H9 (cell line): ENCODE data around the gene EHF. TPM values are rescaled to one million over a fixed set of nuclear protein-coding genes. Genes with fewer than 3 reads are reported as not detected.

Source experiments
- DNase-seq: peaks from one replicate; pipeline ENCODE4 v3.0.0-alpha.2; 2017
- H2AFZ ChIP-seq: one replicate; pipeline ENCODE4 v1.6.1; 2013; ENCODE audit warnings: mild to moderate bottlenecking, low read length, control low read depth, moderate library complexity
- H2AK5ac ChIP-seq: 2 replicates; pipeline ENCODE4 v1.6.1; 2013; ENCODE audit warnings: low read length, control low read depth, mixed read lengths; ENCODE audit not compliant: insufficient read length
- H2BK120ac ChIP-seq: one replicate; pipeline ENCODE4 v1.6.1; 2013; ENCODE audit warnings: low read depth, mild to moderate bottlenecking, low read length, control low read depth, inconsistent platforms; ENCODE audit not compliant: poor library complexity, severe bottlenecking
- H2BK12ac ChIP-seq: 2 replicates; pipeline ENCODE4 v1.6.1; 2013; ENCODE audit warnings: low read length, control low read depth, mixed read lengths, low read depth; ENCODE audit not compliant: insufficient read length
- H2BK15ac ChIP-seq: 2 replicates; pipeline ENCODE4 v1.6.1; 2013; ENCODE audit warnings: low read depth, low read length, control low read depth
- H2BK20ac ChIP-seq: one replicate; pipeline ENCODE4 v1.6.1; 2013; ENCODE audit warnings: low read depth, mild to moderate bottlenecking, low read length, control low read depth, inconsistent platforms; ENCODE audit not compliant: poor library complexity, severe bottlenecking
- H2BK5ac ChIP-seq: 2 replicates; pipeline ENCODE4 v1.6.1; 2013; ENCODE audit warnings: low read length, control low read depth, mixed read lengths; ENCODE audit not compliant: insufficient read length
- H3K14ac ChIP-seq: 2 replicates; pipeline ENCODE4 v1.6.1; 2013; ENCODE audit warnings: low read length, control low read depth; ENCODE audit not compliant: insufficient read depth
- H3K18ac ChIP-seq: 2 replicates; pipeline ENCODE4 v1.6.1; 2013; ENCODE audit warnings: low read depth, mild to moderate bottlenecking, mixed read lengths, low read length, control low read depth; ENCODE audit not compliant: insufficient read length
- H3K23ac ChIP-seq: 2 replicates; pipeline ENCODE4 v1.6.1; 2013; ENCODE audit warnings: low read length, control low read depth, mixed read lengths, low read depth; ENCODE audit not compliant: insufficient read length
- H3K23me2 ChIP-seq: 2 replicates; pipeline ENCODE4 v1.6.1; 2013; ENCODE audit warnings: low read depth, mild to moderate bottlenecking, mixed read lengths, low read length, control low read depth; ENCODE audit not compliant: insufficient read length, poor library complexity, severe bottlenecking
- H3K27ac ChIP-seq: 2 replicates; pipeline ENCODE4 v1.5.1; 2013; ENCODE audit warnings: low read length, control low read depth, mixed read lengths, low read depth; ENCODE audit not compliant: insufficient read length
- H3K27me3 ChIP-seq: 2 replicates; pipeline ENCODE4 v1.6.1; 2013; ENCODE audit warnings: low read length, control low read depth, inconsistent platforms; ENCODE audit not compliant: insufficient read depth
- H3K4ac ChIP-seq: 2 replicates; pipeline ENCODE4 v1.6.1; 2013; ENCODE audit warnings: low read depth, mild to moderate bottlenecking, control low read depth, inconsistent platforms, low read length, moderate library complexity
- H3K4me1 ChIP-seq: 2 replicates; pipeline ENCODE4 v1.6.1; 2013; ENCODE audit warnings: low read length, control low read depth, inconsistent platforms; ENCODE audit not compliant: insufficient read depth
- H3K4me2 ChIP-seq: 2 replicates; pipeline ENCODE4 v1.6.1; 2013; ENCODE audit warnings: low read length, control low read depth, mixed read lengths; ENCODE audit not compliant: insufficient read length, insufficient read depth
- H3K56ac ChIP-seq: 2 replicates; pipeline ENCODE4 v1.6.1; 2013; ENCODE audit warnings: low read depth, mild to moderate bottlenecking, mixed read lengths, low read length, control low read depth; ENCODE audit not compliant: insufficient read length
- H3K79me1 ChIP-seq: 2 replicates; pipeline ENCODE4 v1.6.1; 2013; ENCODE audit warnings: low read depth, mild to moderate bottlenecking, moderate library complexity, low read length, control low read depth, inconsistent platforms; ENCODE audit not compliant: insufficient read depth, poor library complexity, severe bottlenecking
- H3K79me2 ChIP-seq: 2 replicates; pipeline ENCODE4 v1.6.1; 2013; ENCODE audit warnings: low read length, control low read depth, inconsistent platforms; ENCODE audit not compliant: insufficient read depth
- H3K9ac ChIP-seq: 2 replicates; pipeline ENCODE4 v1.6.1; 2013; ENCODE audit warnings: low read length, control low read depth, mixed read lengths; ENCODE audit not compliant: insufficient read length; ENCODE audit errors: extremely low read depth
- H3K9me3 ChIP-seq: one replicate; pipeline ENCODE4 v1.6.1; 2013; ENCODE audit warnings: low read depth, low read length, inconsistent platforms; ENCODE audit not compliant: control insufficient read depth
- H3T11ph ChIP-seq: one replicate; pipeline ENCODE4 v1.6.1; 2013; ENCODE audit warnings: mild to moderate bottlenecking, low read length, control low read depth, inconsistent platforms
- H4K20me1 ChIP-seq: one replicate; pipeline ENCODE4 v1.6.1; 2013; ENCODE audit not compliant: control insufficient read depth, insufficient read length, insufficient read depth
- H4K5ac ChIP-seq: 2 replicates; pipeline ENCODE4 v1.6.1; 2013; ENCODE audit warnings: low read depth, mild to moderate bottlenecking, mixed read lengths, low read length, control low read depth; ENCODE audit not compliant: insufficient read length
- H4K8ac ChIP-seq: replicated peaks from 2 replicates; pipeline ENCODE4 v1.6.1; 2013; ENCODE audit warnings: low read length, control low read depth, mixed read lengths, low read depth; ENCODE audit not compliant: insufficient read length
- H4K91ac ChIP-seq: 2 replicates; pipeline ENCODE4 v1.6.1; 2013; ENCODE audit warnings: low read depth, mild to moderate bottlenecking, moderate library complexity, mixed read lengths, low read length, control low read depth; ENCODE audit not compliant: insufficient read length
- H3K27ac Mint-ChIP-seq, 3 experiments: 2 replicates in 2 of 3; 3 replicates in 1 of 3; pipeline ENCODE4 v1.8.0; 2020 to 2021; ENCODE audit warnings: mixed read lengths in 3 of 3, mild to moderate bottlenecking in 1 of 3, moderate library complexity in 1 of 3
- H3K27me3 Mint-ChIP-seq: 2 replicates; pipeline ENCODE4 v1.8.0; 2021; ENCODE audit warnings: low read depth, mild to moderate bottlenecking, moderate library complexity, mixed read lengths
- H3K36me3 Mint-ChIP-seq, 3 experiments: 2 replicates in 2 of 3; 3 replicates in 1 of 3; pipeline ENCODE4 v1.8.0; 2020 to 2021; ENCODE audit warnings: low read depth in 3 of 3, mixed read lengths in 3 of 3; ENCODE audit not compliant: insufficient read depth in 1 of 3
- H3K4me1 Mint-ChIP-seq, 2 experiments: 2 replicates each; pipeline ENCODE4 v1.8.0; 2020; ENCODE audit warnings: mixed read lengths in 2 of 2
- H3K4me3 Mint-ChIP-seq, 2 experiments: 2 replicates in 1 of 2; 3 replicates in 1 of 2; pipeline ENCODE4 v1.8.0; 2020 to 2021; ENCODE audit warnings: mild to moderate bottlenecking in 2 of 2, mixed read lengths in 2 of 2, moderate library complexity in 1 of 2
- H3K9me3 Mint-ChIP-seq, 2 experiments: 2 replicates in 1 of 2; 3 replicates in 1 of 2; pipeline ENCODE4 v1.8.0; 2020; ENCODE audit warnings: mild to moderate bottlenecking in 2 of 2, mixed read lengths in 2 of 2, moderate library complexity in 1 of 2
- total RNA-seq: library from RNA; stranded (reverse); gene quantifications from 2 replicates; pipeline ENCODE4 v1.2.1, GENCODE V29; 2021
- TF ChIP-seq, protein P1 (sequence below): fragments of 200-600 bp; sonication (generic); conservative IDR thresholded peaks from 3 replicates; pipeline ENCODE4 v1.8.0; 2021; ENCODE audit warnings: antibody characterized with exemption, mild to moderate bottlenecking

EHF gene
- total RNA-seq, 1 experiment from 2014 or later: not detected

DNA sequence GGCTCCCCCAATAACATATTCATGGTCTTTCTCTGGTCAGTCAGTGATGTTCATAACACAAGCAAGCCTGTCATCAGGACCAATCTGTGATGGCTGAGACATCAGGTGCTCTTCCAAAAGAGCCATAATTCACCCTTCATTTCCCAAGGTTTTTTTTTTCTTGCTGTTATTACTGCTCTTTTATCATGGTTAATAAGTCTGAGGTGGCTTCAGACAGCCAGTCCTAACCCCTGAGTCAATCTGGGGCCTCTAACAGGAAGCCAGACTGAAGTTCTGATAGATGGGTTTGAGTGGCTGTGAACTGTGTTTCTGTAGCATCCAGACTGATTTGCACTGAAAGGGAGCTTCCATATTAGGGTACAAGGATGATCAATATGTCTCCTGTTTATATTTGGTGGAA is 8.8 kb downstream of the EHF start:
- Histone ChIP-seq H2BK5ac (no peak overlapping the region), H4K91ac (no peak overlapping the region), H3K27ac (no peak overlapping the region), H4K20me1 (no peaks in the 10 kb centered on the region), H3K27me3 (no peaks in the 10 kb centered on the region), H3K14ac (no peak overlapping the region), H2AFZ (no peak overlapping the region), H3K79me2 (no peaks in the 10 kb centered on the region), H2BK15ac (no peak overlapping the region), H3K23ac (no peak overlapping the region), H3K18ac (no peak overlapping the region), H3K9me3 (no peaks in the 10 kb centered on the region), H2BK120ac (no peak overlapping the region), H4K5ac (no peak overlapping the region), H4K8ac (no peak overlapping the region), H3K4ac (no peak overlapping the region), H3K56ac (no peak overlapping the region), H3K4me1 (no peaks in the 10 kb centered on the region; the same call in 1 of the 2 replicates), H2AK5ac (no peak overlapping the region), H3K9ac (no peak overlapping the region), H3K4me2 (no peak overlapping the region), H3T11ph (no peak overlapping the region), H3K79me1 (no peaks in the 10 kb centered on the region), H2BK20ac (no peak overlapping the region), H2BK12ac (no peak overlapping the region), H3K23me2 (no peaks in the 10 kb centered on the region)
- H3K27ac Mint-ChIP-seq: no peak overlapping the region
- H3K9me3 Mint-ChIP-seq: no peaks in the 10 kb centered on the region
- peaks cover 3% of the 10 kb centered on the region; the same call in 1 of the 2 replicates for H3K27me3 Mint-ChIP-seq
- no peak overlapping the region for H3K4me3 Mint-ChIP-seq
- no peaks in the 10 kb centered on the region for H3K36me3 Mint-ChIP-seq
- peaks cover 18 to 27% of the 10 kb centered on the region in 2 experiments for H3K4me1 Mint-ChIP-seq
- TF ChIP-seq, protein P1, sequence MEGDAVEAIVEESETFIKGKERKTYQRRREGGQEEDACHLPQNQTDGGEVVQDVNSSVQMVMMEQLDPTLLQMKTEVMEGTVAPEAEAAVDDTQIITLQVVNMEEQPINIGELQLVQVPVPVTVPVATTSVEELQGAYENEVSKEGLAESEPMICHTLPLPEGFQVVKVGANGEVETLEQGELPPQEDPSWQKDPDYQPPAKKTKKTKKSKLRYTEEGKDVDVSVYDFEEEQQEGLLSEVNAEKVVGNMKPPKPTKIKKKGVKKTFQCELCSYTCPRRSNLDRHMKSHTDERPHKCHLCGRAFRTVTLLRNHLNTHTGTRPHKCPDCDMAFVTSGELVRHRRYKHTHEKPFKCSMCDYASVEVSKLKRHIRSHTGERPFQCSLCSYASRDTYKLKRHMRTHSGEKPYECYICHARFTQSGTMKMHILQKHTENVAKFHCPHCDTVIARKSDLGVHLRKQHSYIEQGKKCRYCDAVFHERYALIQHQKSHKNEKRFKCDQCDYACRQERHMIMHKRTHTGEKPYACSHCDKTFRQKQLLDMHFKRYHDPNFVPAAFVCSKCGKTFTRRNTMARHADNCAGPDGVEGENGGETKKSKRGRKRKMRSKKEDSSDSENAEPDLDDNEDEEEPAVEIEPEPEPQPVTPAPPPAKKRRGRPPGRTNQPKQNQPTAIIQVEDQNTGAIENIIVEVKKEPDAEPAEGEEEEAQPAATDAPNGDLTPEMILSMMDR: no peak
- no peak for DNase-seq
